ENCODE data around the gene ENPP3.

- TF ChIP-seq EZH2 (IDR thresholded peaks at IDR 0.05; ENCODE audit: borderline replicate concordance, insufficient read depth, low read depth, low read length, poor library complexity, severe bottlenecking) = no peak
- TF ChIP-seq, protein P1, sequence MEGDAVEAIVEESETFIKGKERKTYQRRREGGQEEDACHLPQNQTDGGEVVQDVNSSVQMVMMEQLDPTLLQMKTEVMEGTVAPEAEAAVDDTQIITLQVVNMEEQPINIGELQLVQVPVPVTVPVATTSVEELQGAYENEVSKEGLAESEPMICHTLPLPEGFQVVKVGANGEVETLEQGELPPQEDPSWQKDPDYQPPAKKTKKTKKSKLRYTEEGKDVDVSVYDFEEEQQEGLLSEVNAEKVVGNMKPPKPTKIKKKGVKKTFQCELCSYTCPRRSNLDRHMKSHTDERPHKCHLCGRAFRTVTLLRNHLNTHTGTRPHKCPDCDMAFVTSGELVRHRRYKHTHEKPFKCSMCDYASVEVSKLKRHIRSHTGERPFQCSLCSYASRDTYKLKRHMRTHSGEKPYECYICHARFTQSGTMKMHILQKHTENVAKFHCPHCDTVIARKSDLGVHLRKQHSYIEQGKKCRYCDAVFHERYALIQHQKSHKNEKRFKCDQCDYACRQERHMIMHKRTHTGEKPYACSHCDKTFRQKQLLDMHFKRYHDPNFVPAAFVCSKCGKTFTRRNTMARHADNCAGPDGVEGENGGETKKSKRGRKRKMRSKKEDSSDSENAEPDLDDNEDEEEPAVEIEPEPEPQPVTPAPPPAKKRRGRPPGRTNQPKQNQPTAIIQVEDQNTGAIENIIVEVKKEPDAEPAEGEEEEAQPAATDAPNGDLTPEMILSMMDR (IDR thresholded peaks at IDR 0.05) = no peak
Observed at GRCh38 chr6:131781687-131782086, 144.6 kb downstream of the ENPP3 start.
